AG04450 (cell line): Measurements from ENCODE around the gene GRB10. TPM values are rescaled to one million over a fixed set of nuclear protein-coding genes. Genes with fewer than 3 reads are reported as not detected.
"Not testable (repeated sequence)": the region's sequence is repeated elsewhere in the genome, so short reads cannot be mapped to it uniquely, and the experiment has no call there.

Experiments
- CTCF ChIA-PET: fragments of 300-600, 350-600 bp; formaldehyde crosslinking; extraction: SDS; loops from one replicate; lab custom pipeline; 2022; ENCODE audit warnings: antibody characterized with exemption, inconsistent platforms; lab: Charles Lee
- POLR2A ChIA-PET: fragments of 350-600 bp; formaldehyde crosslinking; extraction: SDS; loops from one replicate; lab custom pipeline; 2021; ENCODE audit warnings: antibody characterized with exemption, inconsistent platforms; lab: Yijun Ruan, JAX
- DNase-seq: peaks from one replicate; pipeline ENCODE4 v3.0.0-alpha.2; 2011; ENCODE audit warnings: low read depth, low spot score
- H3K27ac ChIP-seq: one replicate; pipeline ENCODE4 v1.5.1; 2012; ENCODE audit warnings: low read depth, low read length, control low read depth
- H3K27me3 ChIP-seq: one replicate; pipeline ENCODE4 v1.6.0; 2012; ENCODE audit warnings: low read length; ENCODE audit not compliant: control insufficient read depth, insufficient read depth
- H3K4me3 ChIP-seq: 2 replicates; pipeline ENCODE4 v1.5.1; 2011; ENCODE audit warnings: mild to moderate bottlenecking, low read depth, low read length, control low read depth
- H3K9me3 ChIP-seq: 2 replicates; pipeline ENCODE4 v1.5.1; 2012; ENCODE audit warnings: low read length; ENCODE audit not compliant: control insufficient read depth, insufficient read depth
- polyA plus RNA-seq: library from polyadenylated mRNA; depleted of rRNA; stranded (reverse); fragments of >200 nt; gene quantifications from 2 replicates; pipeline ENCODE4 v1.2.3, GENCODE V29; 2011
- TF ChIP-seq, protein P1 (sequence below): IDR thresholded peaks from 2 replicates; pipeline ENCODE4 v1.5.1; 2011; ENCODE audit warnings: low read depth, low read length, control low read depth, inconsistent platforms

GRB10 gene
- polyA plus RNA-seq, 1 experiment, result 8.0 TPM

DNA sequence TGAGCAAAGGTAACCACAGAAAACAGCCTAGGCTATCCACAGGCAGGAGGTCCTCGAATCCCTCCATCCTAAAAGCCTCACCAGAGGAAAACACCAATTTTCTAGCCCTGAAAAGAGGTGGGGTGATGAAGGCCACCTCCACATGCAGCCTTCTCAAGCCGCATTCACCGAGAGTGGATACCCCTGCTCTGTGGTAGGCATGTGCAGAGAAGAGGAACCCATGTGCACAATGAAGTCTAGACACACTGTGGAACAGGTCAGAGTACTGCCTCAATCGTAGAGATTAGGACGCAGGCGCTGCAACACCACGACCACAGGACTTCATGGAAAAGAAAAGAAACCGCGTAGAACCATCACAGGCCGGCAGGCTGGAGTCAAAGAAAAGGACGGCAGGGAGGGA lies 38.8 kb downstream of the GRB10 start:
- CTCF ChIA-PET, result no interaction called here

DNA sequence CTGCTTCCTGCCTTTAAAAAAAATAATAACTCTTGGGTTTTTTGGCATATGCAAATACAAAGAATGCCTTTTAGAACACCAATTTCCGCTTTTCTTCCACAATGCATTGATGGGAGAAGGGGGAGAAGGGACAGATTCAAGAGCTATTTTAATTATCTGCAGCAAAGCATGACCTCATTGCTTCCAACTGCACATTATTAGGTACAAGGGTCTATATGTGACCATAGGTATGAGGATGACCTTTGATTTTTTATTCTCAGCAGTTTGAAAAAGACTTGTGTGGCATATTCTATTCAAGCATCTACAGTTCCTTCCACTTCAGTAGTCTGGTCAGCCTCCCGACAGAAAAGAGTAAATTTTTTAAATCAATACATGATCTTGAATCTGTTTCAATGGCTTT lies 39.7 kb downstream of the GRB10 start:
- CTCF ChIA-PET, result no interaction called here
- H3K4me3 ChIP-seq, result no peak overlapping the region
- TF ChIP-seq, protein P1, sequence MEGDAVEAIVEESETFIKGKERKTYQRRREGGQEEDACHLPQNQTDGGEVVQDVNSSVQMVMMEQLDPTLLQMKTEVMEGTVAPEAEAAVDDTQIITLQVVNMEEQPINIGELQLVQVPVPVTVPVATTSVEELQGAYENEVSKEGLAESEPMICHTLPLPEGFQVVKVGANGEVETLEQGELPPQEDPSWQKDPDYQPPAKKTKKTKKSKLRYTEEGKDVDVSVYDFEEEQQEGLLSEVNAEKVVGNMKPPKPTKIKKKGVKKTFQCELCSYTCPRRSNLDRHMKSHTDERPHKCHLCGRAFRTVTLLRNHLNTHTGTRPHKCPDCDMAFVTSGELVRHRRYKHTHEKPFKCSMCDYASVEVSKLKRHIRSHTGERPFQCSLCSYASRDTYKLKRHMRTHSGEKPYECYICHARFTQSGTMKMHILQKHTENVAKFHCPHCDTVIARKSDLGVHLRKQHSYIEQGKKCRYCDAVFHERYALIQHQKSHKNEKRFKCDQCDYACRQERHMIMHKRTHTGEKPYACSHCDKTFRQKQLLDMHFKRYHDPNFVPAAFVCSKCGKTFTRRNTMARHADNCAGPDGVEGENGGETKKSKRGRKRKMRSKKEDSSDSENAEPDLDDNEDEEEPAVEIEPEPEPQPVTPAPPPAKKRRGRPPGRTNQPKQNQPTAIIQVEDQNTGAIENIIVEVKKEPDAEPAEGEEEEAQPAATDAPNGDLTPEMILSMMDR, result no peak
- no peaks in the 10 kb centered on the region for H3K27me3 ChIP-seq
- no peak for DNase-seq
- H3K27ac ChIP-seq, result no peak overlapping the region
- no peaks in the 10 kb centered on the region for H3K9me3 ChIP-seq
- POLR2A ChIA-PET, result no interaction called here

More for the DNA sequence above, 38.8 kb downstream of the GRB10 start:
- TF ChIP-seq, protein P1, result no peak
- no peak for DNase-seq
- Histone ChIP-seq H3K27me3 (no peaks in the 10 kb centered on the region), H3K27ac (no peak overlapping the region), H3K4me3 (no peak overlapping the region), H3K9me3 (no peaks in the 10 kb centered on the region)
- POLR2A ChIA-PET, result no interaction called here

DNA sequence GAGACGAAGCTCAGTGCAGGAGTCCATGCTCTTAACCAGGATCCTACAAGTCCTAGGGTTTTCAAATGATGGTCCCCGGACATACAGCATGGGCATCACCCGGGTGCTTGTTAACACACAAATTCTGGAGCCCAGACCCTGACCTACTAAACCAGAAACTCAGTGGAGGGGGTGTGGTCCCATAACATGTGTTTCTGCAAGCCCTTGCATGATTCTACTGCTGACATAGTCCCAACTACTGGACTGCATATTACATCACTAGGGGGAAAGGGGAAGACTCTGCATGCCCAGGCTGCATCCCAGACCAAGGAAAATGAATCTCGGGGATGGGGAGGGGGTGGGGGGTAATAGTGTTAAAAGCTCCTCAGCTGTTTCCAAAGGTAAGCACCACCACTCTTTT lies 40.3 kb downstream of the GRB10 start:
- Histone ChIP-seq H3K27me3 (no peaks in the 10 kb centered on the region), H3K27ac (no peak overlapping the region), H3K4me3 (no peak overlapping the region), H3K9me3 (no peaks in the 10 kb centered on the region)
- ChIA-PET CTCF (no interaction called here), POLR2A (no interaction called here)
- no peak for DNase-seq
- TF ChIP-seq, protein P1, result no peak

DNA sequence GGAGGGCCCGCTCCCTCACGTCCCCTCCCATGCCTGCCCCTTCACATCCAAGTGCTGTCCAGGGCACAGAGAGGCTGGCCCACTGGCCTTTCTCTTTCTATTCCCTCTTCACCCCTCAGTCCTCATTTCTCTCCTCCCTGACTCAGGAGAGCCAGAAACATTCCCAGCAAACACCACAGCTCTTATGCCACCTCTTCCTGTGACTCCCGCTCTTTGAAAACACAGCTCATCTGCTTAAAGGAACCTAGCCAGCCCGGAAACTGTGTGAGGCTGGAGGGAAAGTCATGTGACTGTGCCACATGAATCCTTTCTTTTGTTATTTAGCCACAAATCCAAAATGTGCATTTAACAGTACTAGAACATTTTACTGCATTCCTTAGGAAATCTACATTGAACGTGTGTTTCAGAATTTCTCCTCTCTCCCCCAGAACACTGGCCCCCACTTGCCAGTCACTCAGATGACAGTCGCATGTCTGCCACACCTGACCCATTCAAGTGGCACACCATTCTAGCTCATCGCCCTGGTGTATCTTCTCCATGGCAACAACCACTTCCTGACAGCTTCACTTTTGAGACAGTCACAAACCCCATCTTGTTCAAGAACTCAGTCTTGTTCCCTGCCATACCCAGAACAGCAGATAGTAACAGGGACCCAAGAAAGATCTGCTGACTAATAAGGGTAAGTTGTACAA lies 42.8 kb downstream of the GRB10 start:
- Histone ChIP-seq H3K27me3 (no peaks in the 10 kb centered on the region), H3K27ac (no peak overlapping the region), H3K9me3 (no peaks in the 10 kb centered on the region), H3K4me3 (no peak overlapping the region)
- CTCF ChIA-PET, result interaction anchor here (0.7 kb wide), 1 partner anchor 106 kb away, joined by 3 read pairs; no protein-coding TSS in a partner anchor
- TF ChIP-seq, protein P1, result no peak
- POLR2A ChIA-PET, result no interaction called here
- no peak for DNase-seq

DNA sequence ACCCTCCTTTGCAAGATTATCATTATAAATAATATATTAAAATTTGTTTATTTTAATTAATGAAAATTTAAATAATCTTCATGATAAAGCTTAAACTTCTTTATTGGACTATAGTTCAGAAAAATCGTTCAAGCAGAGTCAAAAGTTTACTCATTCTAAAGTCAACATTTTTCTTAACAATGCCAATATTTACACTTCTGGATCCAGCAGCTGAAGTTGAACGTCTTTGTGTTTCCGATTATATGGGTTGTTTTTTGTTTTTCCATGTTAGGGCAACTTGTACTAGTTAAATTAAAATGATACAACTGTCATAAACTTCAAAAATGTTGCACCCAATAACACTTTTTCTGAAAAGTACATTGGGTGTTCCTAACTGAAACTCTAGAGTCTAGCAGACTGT lies 43.8 kb downstream of the GRB10 start:
- DNase-seq, result no peak
- Histone ChIP-seq H3K4me3 (no peak overlapping the region), H3K27ac (no peak overlapping the region), H3K27me3 (no peaks in the 10 kb centered on the region), H3K9me3 (peaks cover 2% of the 10 kb centered on the region; the same call in 1 of the 2 replicates)
- POLR2A ChIA-PET, result no interaction called here
- CTCF ChIA-PET, result interaction anchor here (1.1 to 1.6 kb wide), 2 partner anchors 402 to 424 kb away, joined by 5 to 6 read pairs; no protein-coding TSS in a partner anchor
- TF ChIP-seq, protein P1, result no peak

DNA sequence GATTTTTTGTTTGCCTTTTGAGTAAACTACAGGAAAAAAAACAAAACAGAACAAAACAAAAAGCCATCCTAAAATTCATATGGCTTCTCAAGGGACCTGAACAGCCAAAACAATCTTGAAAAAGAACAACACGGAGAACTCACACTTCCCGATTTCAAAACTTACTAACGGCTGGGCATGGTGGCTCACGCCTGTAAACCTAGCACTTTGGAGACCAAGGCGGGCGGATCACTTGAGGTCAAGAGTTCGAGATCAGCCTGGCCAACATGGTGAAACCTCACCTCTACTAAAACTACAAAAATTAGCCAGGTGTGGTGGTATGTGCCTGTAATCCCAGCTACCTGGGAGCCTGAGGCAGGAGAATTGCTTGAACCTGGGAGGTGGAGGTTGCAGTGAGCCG lies 46.9 kb downstream of the GRB10 start:
- H3K27ac ChIP-seq, POLR2A ChIA-PET, H3K4me3 ChIP-seq, H3K27me3 ChIP-seq, DNase-seq, H3K9me3 ChIP-seq, CTCF ChIA-PET: not testable (repeated sequence)
